ENCODE results near the gene S100A7A. TPM values are rescaled to one million over a fixed set of nuclear protein-coding genes. Genes with fewer than 3 reads are reported as not detected.
A peak's percentile ranks its signal among the peaks of the same experiment; 100 is the strongest.
"Not testable (repeated sequence)": the region's sequence is repeated elsewhere in the genome, so short reads cannot be mapped to it uniquely, and the experiment has no call there.

Gene S100A7A
- total RNA-seq, 2 donors from 2014 or later = not detected

GRCh38 chr1:153393926-153394325 lies 22.4 kb upstream of the S100A7A start:
- DNase-seq (ENCODE audit: low spot score) = no peak
- intact Hi-C loops (cut with DNase I) = no loop called here

DNA sequence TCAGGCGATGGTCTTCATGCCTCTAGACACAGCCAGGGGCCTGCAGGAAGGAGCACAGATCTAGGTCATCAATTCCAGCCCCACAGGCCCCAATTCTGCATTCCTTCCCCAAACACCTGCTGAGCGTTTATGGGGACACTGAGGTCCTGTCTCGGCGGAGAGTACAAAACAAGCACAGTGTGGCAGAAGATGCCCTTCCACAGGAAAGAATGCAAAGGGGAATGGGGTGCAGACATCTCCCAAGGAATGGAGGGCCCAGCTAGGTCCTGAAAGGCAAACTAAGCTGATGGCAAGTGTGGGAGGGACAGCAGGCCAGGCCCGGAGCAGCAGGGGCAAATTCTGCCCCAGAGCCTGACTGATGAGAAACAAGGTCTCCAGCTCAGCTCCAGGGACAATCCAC lies 21.9 kb upstream of the S100A7A start:
- intact Hi-C loops (cut with DNase I) = no loop called here

DNA sequence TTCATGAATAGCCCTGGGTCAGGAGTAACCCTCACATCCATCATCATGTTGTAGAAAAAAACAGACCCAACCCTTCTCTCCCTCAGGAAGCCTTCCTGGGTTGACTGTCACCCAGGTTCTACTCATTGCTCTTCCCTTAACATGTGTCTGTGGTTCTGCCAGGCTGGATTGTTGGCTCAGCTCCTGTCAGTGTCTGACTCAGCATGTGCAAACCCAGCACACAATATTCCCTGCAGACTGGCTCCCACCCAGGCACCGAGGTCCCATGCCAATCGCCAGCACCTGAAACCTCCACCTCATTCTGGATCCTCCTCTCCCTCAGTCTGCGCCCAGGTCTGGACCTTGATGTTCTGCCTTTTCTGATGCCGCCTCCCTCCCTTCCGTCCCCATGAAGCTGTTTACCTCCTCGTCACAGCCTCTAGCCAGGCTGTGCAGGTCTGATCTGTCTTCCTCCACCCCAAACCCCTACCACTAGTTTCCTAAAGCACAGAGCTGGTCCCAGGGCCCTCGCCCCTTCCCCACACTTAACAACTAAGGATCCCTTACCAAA lies 21.1 kb upstream of the S100A7A start:
- DNase-seq (ENCODE audit: low spot score) = no peak
- intact Hi-C loops (cut with DNase I) = no loop called here

More for the DNA sequence above, 21.9 kb upstream of the S100A7A start:
- no peak for DNase-seq (ENCODE audit: low spot score)

DNA sequence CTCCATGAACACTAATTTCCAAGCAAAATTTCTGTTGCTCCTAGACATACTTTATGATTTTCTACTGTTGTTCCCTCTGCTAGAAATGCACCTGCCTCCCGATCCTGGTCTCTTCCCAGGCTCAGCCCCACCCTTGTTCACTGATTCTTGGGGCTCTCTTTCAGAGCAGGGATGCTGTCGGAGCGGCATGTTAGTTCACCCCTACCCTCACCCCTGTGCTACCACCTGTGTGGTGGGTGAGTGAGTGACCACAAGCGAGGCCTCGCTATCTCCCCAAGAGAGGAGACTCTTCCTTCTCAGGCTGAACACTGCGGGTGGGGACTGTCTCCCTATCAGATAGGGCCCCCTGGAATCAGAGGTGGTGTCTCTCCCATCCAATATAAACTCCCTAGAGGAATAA lies 20.5 kb upstream of the S100A7A start:
- intact Hi-C loops (cut with DNase I) = no loop called here

DNA sequence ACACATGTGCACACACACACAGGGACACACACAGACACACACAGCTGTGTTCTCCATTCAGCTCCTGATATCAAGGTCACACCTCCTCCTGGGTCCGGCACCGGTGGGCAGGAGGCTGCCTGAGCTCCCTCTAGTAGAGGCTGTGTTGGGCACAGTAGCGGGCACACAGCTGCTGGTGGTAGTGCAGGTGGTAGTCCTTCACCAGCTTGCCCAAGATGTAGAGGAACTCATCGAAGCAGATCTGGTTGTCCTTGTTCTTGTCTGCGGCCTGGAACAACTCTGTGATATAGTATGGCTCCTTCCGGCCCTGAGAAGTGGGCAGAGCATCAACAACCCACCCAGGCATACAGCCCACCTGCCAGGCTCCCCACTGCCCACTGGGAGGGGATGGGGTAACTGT lies 19.9 kb upstream of the S100A7A start:
- no peak for DNase-seq (ENCODE audit: low spot score)
- intact Hi-C loops (cut with DNase I) = no loop called here

More for the DNA sequence above, 20.5 kb upstream of the S100A7A start:
- no peak for DNase-seq (ENCODE audit: low spot score)

- intact Hi-C loops (cut with DNase I) = no loop called here
- DNase-seq (ENCODE audit: low spot score) = no peak
Observed at GRCh38 chr1:153397051-153397923, 19.0 kb upstream of the S100A7A start.

DNA sequence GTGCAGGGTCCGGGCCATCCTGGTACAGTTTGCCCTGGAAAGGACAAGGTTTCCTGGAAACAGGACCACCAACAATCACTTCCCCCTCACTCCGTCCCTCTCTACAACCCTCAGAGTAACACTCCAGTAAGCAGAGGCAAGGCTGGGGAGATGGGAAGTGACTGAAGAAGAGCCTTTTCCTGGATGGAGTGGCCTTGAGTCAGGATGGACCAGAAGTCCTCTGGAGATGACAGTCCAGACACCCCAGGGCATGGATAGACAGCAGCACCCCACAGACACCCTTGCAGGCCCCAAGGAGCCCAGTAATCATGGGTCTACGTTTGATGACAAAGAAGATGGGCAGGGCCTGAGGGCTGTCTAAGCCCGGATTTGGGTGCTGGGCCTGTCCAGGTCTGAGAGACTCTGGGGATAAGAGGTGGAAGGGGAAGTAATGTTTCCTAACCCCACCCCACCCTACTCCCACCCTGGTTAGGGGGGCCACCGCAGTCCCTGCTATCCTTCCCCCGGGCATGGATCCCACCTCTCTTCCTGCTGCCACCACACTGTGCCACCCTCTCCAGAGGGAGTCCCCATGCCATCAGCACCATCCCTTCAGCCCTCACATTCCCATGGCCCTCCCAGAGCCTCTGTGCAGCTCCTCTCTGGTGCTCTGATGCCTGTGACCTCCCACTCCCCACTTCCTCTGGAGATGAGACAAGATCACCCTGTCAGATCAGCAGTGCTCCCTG lies 18.2 kb upstream of the S100A7A start:
- intact Hi-C loops (cut with DNase I) = no loop called here
- no peak for DNase-seq (ENCODE audit: low spot score)

DNA sequence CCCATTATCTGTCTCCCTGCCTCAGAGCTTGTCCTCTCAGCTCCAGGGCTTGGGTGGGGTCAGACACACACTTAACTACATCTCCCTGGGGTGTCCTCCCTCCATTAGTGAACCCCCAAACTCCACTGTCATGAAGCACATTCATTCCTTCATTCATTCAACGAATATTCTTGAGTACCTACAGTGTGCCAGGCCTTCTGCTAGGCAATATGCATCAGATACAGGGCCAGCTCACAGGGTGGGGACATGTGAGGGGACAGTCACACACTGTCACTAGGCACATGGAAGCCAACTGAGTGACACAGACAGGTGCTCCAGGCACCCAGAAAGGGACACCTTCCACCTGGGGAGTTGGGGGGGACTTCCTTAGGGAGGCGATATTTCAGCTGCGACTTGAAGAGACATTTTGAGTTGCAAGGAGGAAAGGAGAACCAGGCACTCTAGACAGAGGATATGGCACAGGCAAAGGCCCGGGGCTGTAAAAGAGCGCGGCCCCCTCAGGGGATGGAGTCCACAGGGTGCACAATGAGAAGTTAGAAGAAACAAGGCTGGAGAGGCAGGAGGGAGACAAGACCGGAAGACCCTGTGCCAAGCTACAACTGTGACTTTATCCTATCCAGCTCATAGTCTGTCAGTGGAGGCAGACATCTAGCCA lies 16.8 kb upstream of the S100A7A start:
- intact Hi-C loops (cut with DNase I) = no loop called here
- DNase-seq (ENCODE audit: low spot score) = no peak

- intact Hi-C loops (cut with DNase I) = no loop called here
- no peak for DNase-seq (ENCODE audit: low spot score)
Observed at GRCh38 chr1:153400244-153400643, 16.1 kb upstream of the S100A7A start.

DNA sequence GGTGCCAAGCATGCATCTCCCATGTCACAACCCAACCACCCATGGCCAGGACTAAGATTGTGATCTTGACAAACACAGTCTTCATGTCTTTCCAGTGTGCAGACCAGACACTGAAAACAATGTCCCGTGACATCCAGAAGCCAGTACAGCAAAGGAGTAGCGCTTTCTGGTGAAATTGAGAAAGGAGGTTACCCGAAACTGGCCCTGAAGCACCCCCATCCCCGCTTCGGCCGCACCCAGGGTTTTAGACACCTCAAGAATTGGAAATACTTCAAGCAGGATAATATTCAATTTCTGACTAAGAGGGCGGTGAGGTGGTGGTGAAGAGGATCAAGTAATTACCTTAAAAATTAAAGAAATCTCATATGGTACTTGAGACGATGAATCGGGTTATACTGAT lies 14.9 kb upstream of the S100A7A start:
- intact Hi-C loops (cut with DNase I) = no loop called here
- DNase-seq (ENCODE audit: low spot score) = no peak

- DNase-seq (ENCODE audit: low spot score) = no peak
- intact Hi-C loops (cut with DNase I) = no loop called here
Observed at GRCh38 chr1:153402226-153402625, 14.1 kb upstream of the S100A7A start.

GRCh38 chr1:153403421-153404085 lies 12.8 kb upstream of the S100A7A start:
- DNase-seq (ENCODE audit: low spot score) = no peak
- intact Hi-C loops (cut with DNase I) = no loop called here

DNA sequence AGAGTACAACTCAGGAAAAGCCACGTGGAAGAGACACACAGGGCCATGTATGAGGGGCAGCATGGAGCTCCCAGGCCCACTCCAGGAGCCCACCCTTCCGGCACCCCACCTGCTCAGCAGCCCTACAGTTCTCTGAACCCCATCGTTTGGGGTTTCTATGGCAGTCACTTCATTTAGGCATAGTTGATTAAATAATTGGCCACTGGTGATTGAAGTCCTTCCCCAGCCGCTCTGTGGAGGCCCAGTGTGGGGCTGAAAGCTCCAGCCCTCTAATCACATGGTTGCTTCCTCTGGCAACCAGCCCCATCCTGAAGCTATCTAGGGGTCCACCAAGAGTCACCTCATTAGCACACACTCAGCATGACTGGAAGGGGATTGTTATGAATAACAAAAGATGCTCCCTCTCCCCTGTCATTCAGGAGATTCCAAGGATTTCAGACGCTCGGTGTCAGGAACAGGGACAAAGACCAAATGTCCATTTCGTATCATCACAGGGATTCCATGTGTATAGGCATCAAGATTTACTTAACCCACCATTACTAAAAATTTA lies 12.2 kb upstream of the S100A7A start:
- DNase-seq (ENCODE audit: low spot score) = no peak
- intact Hi-C loops (cut with DNase I) = no loop called here

DNA sequence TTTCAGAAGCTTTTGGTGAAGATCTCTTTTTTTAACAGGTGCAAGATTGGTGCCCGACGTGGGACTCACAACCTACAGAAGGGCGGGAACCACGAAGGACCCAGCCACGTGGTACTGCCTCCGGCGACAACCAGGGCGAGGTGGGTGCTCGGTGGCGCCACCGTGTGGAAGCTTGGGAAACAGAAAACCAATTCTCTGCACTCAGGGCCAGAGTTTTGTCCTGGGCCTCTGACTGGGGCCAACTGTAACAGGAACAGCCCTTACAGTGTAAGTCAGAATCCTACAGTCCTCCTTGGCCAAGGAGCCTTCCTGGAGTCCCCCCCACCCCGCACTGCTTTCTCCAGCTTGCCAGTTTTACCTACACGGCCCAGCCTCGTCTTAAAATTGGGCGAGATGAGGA lies 11.6 kb upstream of the S100A7A start:
- intact Hi-C loops (cut with DNase I) = no loop called here
- DNase-seq (ENCODE audit: low spot score) = peak; percentile 90

DNA sequence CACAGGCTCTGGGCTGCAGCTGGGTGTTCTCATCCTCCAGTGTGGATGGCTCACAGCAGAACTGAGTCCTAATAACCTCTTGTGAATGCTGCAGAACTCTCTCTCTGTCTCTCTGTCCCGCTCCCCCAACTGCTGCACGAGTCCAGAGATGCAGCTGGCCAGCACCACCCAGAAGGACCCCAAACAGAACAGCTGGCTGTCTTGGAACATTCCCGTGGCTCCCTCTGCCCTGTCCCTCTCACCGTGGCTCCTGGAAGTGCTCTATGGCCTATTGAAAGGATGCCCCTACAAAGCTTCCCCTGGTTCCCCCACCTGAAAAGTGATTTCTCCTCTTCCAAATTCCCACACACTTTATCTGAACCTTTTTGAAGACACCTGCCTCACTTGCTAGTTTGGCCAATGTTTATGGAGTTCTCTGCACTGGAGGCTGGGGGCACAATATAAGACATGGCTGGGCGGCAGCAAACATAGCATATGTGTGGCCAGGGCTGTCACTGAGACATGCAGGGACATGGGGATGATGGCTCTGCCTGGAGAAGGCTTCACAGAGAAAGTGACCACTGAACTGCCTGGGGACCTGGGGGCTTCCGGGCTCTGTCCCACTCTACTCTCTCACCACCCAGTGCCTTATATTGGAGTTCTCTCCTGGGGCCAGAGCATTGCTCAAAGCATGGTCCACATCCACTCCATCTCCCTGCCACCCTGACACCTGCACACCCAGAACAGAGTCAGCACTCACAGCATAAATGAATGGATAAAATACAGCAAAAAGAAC lies 10.3 kb upstream of the S100A7A start:
- intact Hi-C loops (cut with DNase I); DNase-seq (ENCODE audit: low spot score): not testable (repeated sequence)

DNA sequence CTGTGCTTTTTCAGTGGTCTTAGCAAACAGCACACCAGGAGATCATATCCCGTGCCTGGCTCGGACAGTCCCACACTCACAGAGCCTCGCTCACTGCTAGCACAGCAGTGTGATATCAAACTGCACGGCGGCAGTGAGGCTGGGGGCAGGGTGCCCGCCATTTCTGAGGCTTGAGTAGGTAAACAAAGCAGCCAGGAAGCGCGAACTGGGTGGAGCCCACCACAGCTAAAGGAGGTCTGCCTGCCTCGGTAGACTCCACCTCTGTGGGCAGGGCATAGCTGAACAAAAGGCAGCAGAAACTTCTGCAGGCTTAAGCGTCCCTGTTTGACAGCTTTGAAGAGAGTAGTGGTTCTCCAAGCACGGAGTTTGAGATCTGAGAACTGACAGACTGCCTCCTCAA lies 9.0 kb upstream of the S100A7A start:
- intact Hi-C loops (cut with DNase I); DNase-seq (ENCODE audit: low spot score): not testable (repeated sequence)

- DNase-seq (ENCODE audit: low spot score); intact Hi-C loops (cut with DNase I): not testable (repeated sequence)
Observed at GRCh38 chr1:153413961-153414360, 2.4 kb upstream of the S100A7A start.

DNA sequence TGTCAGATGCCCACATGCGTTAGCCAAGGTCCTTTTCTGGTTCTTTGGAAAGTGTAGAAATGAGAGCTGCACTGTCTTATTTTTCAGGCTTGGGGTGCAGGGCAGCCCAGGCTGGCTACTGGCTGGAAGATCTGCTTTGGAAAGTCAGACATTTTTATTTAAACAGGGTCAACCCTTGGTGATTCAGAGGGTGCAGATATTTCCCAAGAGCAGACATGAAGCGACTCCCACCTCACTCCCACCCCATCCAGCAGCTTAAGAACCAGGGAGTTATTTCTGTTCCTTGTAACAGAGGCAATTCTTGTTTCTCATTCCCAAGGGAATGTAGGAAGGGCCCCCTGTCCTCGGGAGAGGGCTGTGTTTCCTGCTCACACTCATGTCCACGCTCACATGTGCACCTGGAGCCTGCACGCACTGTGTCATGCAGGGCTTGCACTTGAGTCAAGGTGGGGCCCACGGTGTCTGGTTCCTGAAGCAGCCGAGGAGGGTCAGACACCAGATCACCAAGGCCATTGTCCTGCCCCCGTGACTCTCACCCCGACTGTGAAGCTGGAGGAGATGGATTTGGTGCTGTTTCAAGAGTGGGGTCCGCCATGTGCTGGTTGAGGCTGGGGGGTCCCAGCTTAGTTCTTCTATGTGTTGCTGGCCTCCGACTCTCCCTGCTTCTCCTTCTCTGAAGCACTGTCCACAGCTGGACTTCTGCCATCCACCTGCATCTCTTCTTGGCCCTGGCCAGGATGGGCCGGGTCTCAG lies 992 bp downstream of the S100A7A start:
- intact Hi-C loops (cut with DNase I) = no loop called here
- DNase-seq (ENCODE audit: low spot score) = no peak

Measured in posterior vena cava (tissue), 2 donors.